ENCODE data around the gene LRTM2.

DNA sequence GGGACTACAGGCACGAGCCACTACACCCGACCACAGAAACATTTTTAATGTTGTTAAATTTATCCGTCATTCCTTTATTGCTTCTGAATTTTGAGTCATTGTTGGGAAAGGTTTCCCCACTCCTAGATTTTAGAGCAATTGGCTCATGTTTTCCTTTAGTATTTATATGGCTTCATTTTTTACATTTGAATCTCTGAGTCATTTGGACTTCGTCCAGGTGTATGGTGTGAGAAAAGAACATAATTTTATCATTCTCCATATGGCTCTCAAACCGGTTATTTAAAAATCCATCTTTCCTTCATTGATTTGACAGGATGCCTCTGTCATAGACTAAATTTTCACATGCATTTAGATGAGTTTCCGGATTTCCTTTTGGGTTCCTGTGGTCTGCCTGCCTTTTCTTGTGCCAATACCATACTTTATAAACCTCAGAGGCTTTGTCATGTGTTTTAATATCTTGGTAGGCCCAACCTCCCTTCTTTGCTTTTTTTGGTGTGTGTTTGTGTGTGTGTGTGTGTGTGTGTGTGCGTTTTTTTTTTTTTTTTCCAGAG is 30.9 kb downstream of the LRTM2 start:
- no peak for TF ChIP-seq EZH2phosphoT487 (IDR thresholded peaks at IDR 0.05; ENCODE audit: borderline replicate concordance)
- TF ChIP-seq, protein P1, sequence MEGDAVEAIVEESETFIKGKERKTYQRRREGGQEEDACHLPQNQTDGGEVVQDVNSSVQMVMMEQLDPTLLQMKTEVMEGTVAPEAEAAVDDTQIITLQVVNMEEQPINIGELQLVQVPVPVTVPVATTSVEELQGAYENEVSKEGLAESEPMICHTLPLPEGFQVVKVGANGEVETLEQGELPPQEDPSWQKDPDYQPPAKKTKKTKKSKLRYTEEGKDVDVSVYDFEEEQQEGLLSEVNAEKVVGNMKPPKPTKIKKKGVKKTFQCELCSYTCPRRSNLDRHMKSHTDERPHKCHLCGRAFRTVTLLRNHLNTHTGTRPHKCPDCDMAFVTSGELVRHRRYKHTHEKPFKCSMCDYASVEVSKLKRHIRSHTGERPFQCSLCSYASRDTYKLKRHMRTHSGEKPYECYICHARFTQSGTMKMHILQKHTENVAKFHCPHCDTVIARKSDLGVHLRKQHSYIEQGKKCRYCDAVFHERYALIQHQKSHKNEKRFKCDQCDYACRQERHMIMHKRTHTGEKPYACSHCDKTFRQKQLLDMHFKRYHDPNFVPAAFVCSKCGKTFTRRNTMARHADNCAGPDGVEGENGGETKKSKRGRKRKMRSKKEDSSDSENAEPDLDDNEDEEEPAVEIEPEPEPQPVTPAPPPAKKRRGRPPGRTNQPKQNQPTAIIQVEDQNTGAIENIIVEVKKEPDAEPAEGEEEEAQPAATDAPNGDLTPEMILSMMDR (conservative IDR thresholded peaks at IDR 0.05; ENCODE audit: low read length) = no peak
